ENCODE results near the gene LRRC8E.
A peak's percentile ranks its signal among the peaks of the same experiment; 100 is the strongest.

LRRC8E gene

GRCh38 chr19:7932276-7932929 lies 44.1 kb downstream of the LRRC8E start:
- no peak for DNase-seq (ENCODE audit: low read depth in 2 of 2)

- DNase-seq (ENCODE audit: low read depth in 2 of 2): no peak
Measured at GRCh38 chr19:7932930-7933300, 44.6 kb downstream of the LRRC8E start.

GRCh38 chr19:7933411-7933810 lies 45.1 kb downstream of the LRRC8E start:
- no peak for DNase-seq (ENCODE audit: low read depth in 2 of 2)

- no peak for DNase-seq (ENCODE audit: low read depth in 2 of 2)
Measured at GRCh38 chr19:7933828-7934725, 45.8 kb downstream of the LRRC8E start.

GRCh38 chr19:7934766-7935165 lies 46.5 kb downstream of the LRRC8E start:
- DNase-seq (ENCODE audit: low read depth in 2 of 2): no peak

- DNase-seq (ENCODE audit: low read depth in 2 of 2): no peak
Measured at GRCh38 chr19:7940841-7941240, 52.5 kb downstream of the LRRC8E start.

- DNase-seq (ENCODE audit: low read depth in 2 of 2): no peak
Measured at GRCh38 chr19:7941895-7942596, 53.7 kb downstream of the LRRC8E start.

- DNase-seq (ENCODE audit: low read depth in 2 of 2): no peak
Measured at GRCh38 chr19:7942981-7943443, 54.7 kb downstream of the LRRC8E start.

- peak; percentile 97 to 99 for DNase-seq (ENCODE audit: low read depth in 2 of 2)
Measured at GRCh38 chr19:7943444-7944176, 55.3 kb downstream of the LRRC8E start, which contains the start of gene TIMM44. Gene TIMM44, minus strand, starts transcription at chr19:7943666. Its CDS starts 15 bp downstream, at chr19:7943651.

- DNase-seq (ENCODE audit: low read depth in 2 of 2): peak; percentile 69 to 83
Measured at GRCh38 chr19:7944177-7944761, 56.0 kb downstream of the LRRC8E start.

GRCh38 chr19:7947939-7948338 lies 59.6 kb downstream of the LRRC8E start:
- no peak for DNase-seq (ENCODE audit: low read depth in 2 of 2)

Data from stimulated activated CD4-positive, alpha-beta T cell treated with anti-CD3 and anti-CD28 coated beads, Interleukin-15, amount 100 ng/mL, for 48 hours (primary cell).